Activated CD8-positive, alpha-beta memory T cell treated with anti-CD3 and anti-CD28 coated beads, Interleukin-2, amount 50 U/mL, for 48 hours (primary cell): ENCODE measurements around the gene PRR4.

Source experiments
- DNase-seq: peaks from one replicate; pipeline ENCODE4 v3.0.0-alpha.2; 2020

Gene PRR4

GRCh38 chr12:10849425-10849878, at the start of gene PRR4:
Gene PRR4, minus strand, starts transcription at chr12:10849475. Its CDS starts 38 bp downstream, at chr12:10849437.
- DNase-seq, result no peak

GRCh38 chr12:10896854-10897253, 47.6 kb upstream of the PRR4 start:
- no peak for DNase-seq

- no peak for DNase-seq
Observed at GRCh38 chr12:10891937-10892336, 42.7 kb upstream of the PRR4 start.

GRCh38 chr12:10889226-10889625, 40.0 kb upstream of the PRR4 start:
- no peak for DNase-seq

GRCh38 chr12:10884086-10884725, 34.9 kb upstream of the PRR4 start, which contains the start of gene PRH1:
Gene PRH1, minus strand, starts transcription at chr12:10884255. Its CDS starts 38 bp downstream, at chr12:10884217.
- no peak for DNase-seq

GRCh38 chr12:10873378-10873777, 24.1 kb upstream of the PRR4 start:
- DNase-seq, result no peak

GRCh38 chr12:10867381-10867780, 18.1 kb upstream of the PRR4 start:
- no peak for DNase-seq

- DNase-seq, result no peak
Observed at GRCh38 chr12:10863512-10864218, 14.4 kb upstream of the PRR4 start.

- no peak for DNase-seq
Observed at GRCh38 chr12:10861366-10861765, 12.1 kb upstream of the PRR4 start.

- DNase-seq, result no peak
Observed at GRCh38 chr12:10855807-10856206, 6.5 kb upstream of the PRR4 start.

- no peak for DNase-seq
Observed at GRCh38 chr12:10853776-10854175, 4.5 kb upstream of the PRR4 start.

GRCh38 chr12:10851243-10851858, 2.1 kb upstream of the PRR4 start:
- DNase-seq, result no peak

- no peak for DNase-seq
Observed at GRCh38 chr12:10847744-10848143, 1.5 kb downstream of the PRR4 start.

GRCh38 chr12:10842862-10843261, 6.4 kb downstream of the PRR4 start:
- no peak for DNase-seq

- DNase-seq, result no peak
Observed at GRCh38 chr12:10838461-10838860, 10.8 kb downstream of the PRR4 start.

GRCh38 chr12:10829994-10830393, 19.3 kb downstream of the PRR4 start:
- DNase-seq, result no peak

- no peak for DNase-seq
Observed at GRCh38 chr12:10826258-10826657, 23.0 kb downstream of the PRR4 start, which contains the start of gene TAS2R10. Gene TAS2R10, minus strand, starts transcription at chr12:10826358. Its CDS starts 89 bp downstream, at chr12:10826269.

- DNase-seq, result no peak
Observed at GRCh38 chr12:10824957-10825356, 24.3 kb downstream of the PRR4 start.

- no peak for DNase-seq
Observed at GRCh38 chr12:10811883-10812536, 37.3 kb downstream of the PRR4 start.

- no peak for DNase-seq
Observed at GRCh38 chr12:10810068-10810467, 39.2 kb downstream of the PRR4 start, which contains the start of gene TAS2R9. Gene TAS2R9, minus strand, starts transcription at chr12:10810168. Its CDS starts 93 bp downstream, at chr12:10810075.

GRCh38 chr12:10807186-10807585, 42.1 kb downstream of the PRR4 start, which contains the start of gene TAS2R8:
Gene TAS2R8, minus strand, starts transcription at chr12:10807286. Its CDS starts 306 bp downstream, at chr12:10806980.
- DNase-seq, result no peak

GRCh38 chr12:10802587-10802986, 46.7 kb downstream of the PRR4 start, which contains the start of gene TAS2R7:
Gene TAS2R7, minus strand, starts transcription at chr12:10802627. Its CDS starts 57 bp downstream, at chr12:10802570.
- DNase-seq, result no peak

GRCh38 chr12:10801741-10802140, 47.5 kb downstream of the PRR4 start:
- DNase-seq, result no peak
